Measurements from ENCODE around the gene B4GALT4. TPM values are rescaled to one million over a fixed set of nuclear protein-coding genes. Genes with fewer than 3 reads are reported as not detected.
"Not testable (repeated sequence)": the region's sequence is repeated elsewhere in the genome, so short reads cannot be mapped to it uniquely, and the experiment has no call there.

The B4GALT4 gene
- total RNA-seq, 1 donor from 2014 or later: 19.1 TPM

DNA sequence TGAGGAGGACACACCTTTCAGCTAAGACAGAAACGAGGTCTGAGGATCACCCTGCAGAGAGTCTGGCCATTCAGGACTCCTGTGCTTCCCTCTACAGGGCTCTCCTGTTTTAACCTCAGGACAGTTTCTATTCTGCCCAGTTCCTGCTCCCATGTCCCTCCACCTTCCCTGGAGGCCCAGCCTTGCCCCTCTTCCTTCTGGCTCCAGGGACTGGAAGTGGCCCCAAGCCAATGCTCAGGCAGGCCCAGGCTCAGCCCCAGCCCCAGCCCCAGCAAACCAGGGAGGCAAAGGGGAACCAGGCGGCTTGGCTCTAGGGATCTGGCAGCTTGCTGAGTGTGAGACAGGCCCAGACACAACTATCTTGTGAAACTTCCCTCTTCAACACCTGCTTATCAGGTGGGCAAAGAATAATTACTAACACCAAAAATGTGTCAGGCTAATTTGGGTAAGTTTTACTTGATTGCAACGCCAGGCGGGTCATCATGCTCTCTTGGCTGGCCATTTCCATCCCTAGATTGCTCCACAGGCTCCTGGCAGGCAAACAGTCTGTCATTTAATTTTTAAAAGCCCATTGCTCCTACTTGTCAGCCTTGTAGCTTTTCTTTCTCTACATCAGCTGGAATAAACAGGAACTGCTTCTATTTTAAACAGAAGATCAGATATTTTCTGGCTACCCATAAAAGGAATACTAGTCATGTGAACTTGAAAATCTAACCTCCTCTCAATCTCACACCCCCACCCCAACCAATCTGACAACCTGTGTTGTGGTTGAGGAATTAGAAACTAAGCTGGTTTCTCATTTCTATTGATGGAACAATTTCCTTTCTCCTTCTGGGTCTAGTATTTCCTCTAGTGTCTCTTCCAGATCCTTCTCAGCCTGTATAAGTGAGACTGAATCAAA, 33.8 kb downstream of the B4GALT4 start:
- intact Hi-C loops (cut with micrococcal nuclease): no loop called here

DNA sequence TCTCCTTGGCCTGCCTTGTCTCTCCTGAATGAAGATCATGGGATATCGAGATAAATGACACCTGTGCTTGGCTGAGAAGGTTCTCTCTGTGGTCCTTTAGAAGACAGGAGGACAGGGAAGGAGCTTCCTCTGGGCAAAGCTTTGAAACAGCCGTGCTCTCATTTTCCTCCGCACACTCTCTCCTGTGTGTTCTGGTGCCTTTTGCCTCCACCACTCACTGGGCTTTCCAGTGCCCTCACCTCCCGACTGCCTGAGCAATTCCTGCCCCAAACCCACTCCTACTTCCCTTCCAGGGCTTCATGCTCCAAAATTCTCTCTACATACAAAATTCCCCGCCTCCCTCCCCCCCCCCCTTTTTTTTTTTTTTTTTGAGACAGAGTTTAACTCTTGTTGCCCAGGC, 35.0 kb downstream of the B4GALT4 start:
- intact Hi-C loops (cut with micrococcal nuclease): no loop called here

DNA sequence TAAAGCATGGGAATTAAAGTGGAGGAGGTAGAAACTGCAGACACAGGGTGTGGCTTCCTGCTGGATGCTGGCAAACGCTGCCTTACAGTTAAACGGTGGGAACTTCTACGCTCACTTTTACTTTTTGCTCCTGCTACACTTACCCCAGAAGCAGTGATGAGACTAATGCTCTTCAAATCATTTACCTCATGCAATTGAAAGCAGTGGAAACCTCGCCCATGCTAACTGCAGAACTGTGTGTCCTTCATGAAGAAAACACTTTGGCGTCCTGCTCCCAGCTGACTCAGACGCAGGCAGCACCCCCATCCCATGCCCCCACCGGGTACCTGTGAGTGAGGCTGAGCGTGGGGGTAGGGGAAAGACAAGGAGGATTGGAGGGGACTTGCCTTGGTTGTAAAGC, 35.5 kb downstream of the B4GALT4 start:
- intact Hi-C loops (cut with micrococcal nuclease): no loop called here

DNA sequence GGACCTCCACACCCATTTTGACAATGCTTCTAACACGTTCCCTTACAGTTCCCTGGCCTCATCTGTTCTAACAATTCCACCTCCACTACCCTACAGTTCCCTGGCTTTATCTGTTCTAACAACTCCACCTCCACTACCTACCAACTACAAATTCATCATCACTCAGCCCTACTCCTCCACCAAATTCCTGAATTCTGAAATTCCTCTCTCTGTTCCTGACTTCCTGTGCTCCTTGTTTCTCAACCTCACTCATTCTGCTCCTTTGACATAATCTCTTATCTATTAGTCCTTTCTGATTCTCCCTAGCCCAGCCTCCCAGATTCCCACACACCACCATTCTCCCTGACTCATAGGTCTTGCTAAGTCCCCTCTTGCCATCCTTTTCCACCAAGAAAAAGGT, 44.8 kb downstream of the B4GALT4 start:
- intact Hi-C loops (cut with micrococcal nuclease): no loop called here

GRCh38 chr3:119195151-119195476, 45.6 kb downstream of the B4GALT4 start:
- intact Hi-C loops (cut with micrococcal nuclease): no loop called here

GRCh38 chr3:119194237-119195150, 46.2 kb downstream of the B4GALT4 start:
- intact Hi-C loops (cut with micrococcal nuclease): no loop called here

GRCh38 chr3:119191800-119192199, 48.9 kb downstream of the B4GALT4 start:
- intact Hi-C loops (cut with micrococcal nuclease): no loop called here

DNA sequence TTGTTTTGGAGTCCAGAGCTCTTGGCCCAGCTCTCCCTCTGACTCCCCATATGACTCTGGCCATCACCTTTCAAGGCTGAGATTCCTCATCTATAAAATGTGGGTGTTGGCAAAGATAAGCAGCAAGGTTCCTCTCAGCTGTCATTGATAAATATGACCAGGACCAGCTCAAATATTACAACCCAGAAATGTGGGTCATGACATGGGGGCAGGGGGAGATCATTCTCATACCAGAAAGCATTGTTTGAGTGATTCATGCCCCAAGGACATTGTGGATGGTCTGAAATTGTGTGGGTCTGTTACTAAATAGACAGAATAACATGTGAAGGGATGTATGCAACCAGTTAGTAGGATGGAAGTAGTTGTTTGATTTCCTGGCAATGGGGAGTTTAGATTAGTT, 53.4 kb downstream of the B4GALT4 start:
- intact Hi-C loops (cut with micrococcal nuclease): no loop called here

- intact Hi-C loops (cut with micrococcal nuclease): no loop called here
These were observed 55.7 kb downstream of the B4GALT4 start for GRCh38 chr3:119184796-119185570.

DNA sequence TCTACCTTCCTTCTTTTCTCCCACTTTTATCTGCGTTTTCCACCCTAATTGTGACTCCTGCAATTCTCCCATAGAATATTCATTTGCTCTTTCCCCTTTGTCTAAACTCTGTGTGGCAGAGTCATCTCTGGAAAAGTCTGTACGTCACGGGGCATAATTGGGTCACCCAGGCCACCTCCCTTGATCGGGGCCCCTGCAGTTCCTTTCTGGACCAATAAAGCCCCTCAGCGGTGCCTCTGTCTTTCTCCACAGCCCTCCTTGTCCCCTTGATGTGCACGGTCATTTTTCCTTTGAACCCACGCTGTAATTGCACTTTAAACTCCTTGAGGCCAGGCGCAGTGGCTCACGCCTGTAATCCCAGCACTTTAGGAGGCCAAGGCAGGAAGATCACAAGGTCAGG, 56.6 kb downstream of the B4GALT4 start:
- intact Hi-C loops (cut with micrococcal nuclease): no loop called here

- intact Hi-C loops (cut with micrococcal nuclease): no loop called here
These were observed 58.9 kb downstream of the B4GALT4 start for GRCh38 chr3:119181765-119182164.

DNA sequence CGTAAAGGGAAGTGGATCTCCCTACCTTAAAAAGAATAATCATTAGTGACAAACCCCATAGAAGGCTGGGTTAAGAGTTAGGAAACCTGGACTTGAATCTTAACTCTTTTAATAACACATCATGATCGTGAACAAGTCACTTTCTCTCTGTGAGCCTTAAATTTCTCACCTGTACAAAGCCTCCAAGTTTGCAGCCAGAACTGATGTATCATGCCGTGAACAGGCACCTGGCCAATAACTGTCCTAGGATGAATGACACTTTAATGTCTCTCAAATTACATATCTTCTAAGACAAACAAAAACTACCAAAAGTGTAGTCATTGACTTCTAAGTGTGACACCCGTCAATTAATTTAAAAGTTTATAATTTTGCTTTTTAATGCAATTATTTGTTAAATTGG, 63.4 kb downstream of the B4GALT4 start:
- intact Hi-C loops (cut with micrococcal nuclease): no loop called here

DNA sequence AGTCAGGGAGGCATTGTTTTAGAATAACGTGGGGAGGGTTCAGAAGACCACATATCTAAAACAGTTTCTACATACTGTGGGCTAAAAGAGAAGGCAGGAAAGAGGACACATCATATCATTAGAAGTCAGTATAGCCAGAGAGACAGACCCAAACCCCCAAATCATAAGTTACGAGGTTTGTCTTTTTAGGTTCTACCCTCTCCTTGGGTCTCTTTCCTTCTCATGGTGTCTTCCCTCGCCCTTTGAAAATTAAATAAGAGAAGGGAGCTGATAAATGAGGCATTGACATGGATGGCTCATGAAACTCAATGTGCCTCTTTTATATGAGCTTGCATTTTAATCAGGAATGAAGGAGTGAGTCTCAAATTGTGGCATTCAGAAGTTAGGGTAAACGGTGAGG, 63.9 kb downstream of the B4GALT4 start:
- intact Hi-C loops (cut with micrococcal nuclease): no loop called here

- intact Hi-C loops (cut with micrococcal nuclease): no loop called here
These were observed 64.6 kb downstream of the B4GALT4 start for GRCh38 chr3:119175872-119176756.

GRCh38 chr3:119173325-119173724, 67.4 kb downstream of the B4GALT4 start, which contains the start of gene UPK1B:
Gene UPK1B, plus strand, starts transcription at chr3:119173598. Its CDS starts 13,144 bp downstream, at chr3:119186742.
- intact Hi-C loops (cut with micrococcal nuclease): no loop called here

DNA sequence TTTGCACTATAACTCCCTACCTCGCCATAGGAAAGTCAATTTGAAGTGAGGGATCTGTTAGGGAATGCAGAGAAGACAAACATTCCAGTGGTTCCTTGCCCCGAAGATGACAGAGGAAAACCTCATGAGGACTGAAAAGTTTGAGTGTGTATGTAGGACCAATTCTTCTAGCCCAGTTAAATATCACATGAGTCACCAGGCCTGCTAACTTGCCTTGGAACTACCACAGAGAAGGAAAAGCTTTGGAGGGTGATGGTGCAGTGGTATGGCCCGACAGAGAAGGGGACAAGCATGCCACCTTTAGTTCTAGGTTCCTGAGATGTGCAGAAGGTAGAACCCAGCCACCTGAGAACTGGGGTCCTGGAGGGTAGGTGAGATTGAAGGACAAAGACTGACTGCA, 69.9 kb downstream of the B4GALT4 start:
- intact Hi-C loops (cut with micrococcal nuclease): no loop called here

DNA sequence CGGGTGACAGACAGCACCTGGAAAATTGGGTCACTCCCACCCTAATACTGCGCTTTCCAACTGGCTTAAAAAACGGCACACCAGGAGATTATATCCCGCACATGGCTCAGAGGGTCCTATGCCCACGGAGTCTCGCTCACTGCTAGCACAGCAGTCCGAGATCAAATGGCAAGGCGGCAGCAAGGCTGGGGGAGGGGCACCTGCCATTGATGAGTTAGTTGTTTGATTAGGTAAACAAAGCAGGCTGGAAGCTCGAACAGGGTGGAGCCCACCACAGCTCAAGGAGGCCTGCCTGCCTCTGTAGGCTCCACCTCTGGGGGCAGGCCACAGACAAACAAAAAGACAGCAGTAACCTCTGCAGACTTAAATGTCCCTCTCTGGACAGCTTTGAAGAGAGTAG, 75.9 kb downstream of the B4GALT4 start:
- intact Hi-C loops (cut with micrococcal nuclease): not testable (repeated sequence)

All from T-helper 1 cell treated with Interleukin-12 subunit alpha and Interleukin-12 subunit beta and Interleukin-4 antibody, amounts not matched to agents 30 ng/mL and 1 ng/mL, for 36 hours (primary cell).